ENCODE measurements around the gene BEND4.

The BEND4 gene

GRCh38 chr4:42144028-42144427, 8.4 kb downstream of the BEND4 start:
- Mint-ChIP-seq H3K9me3 (no peaks in the 10 kb centered on the region), H3K4me1 (no peaks in the 10 kb centered on the region), H3K4me3 (no peak overlapping the region), H3K36me3 (ENCODE audit: insufficient read depth) (no peaks in the 10 kb centered on the region), H3K27ac (ENCODE audit: low read depth) (no peak overlapping the region), H3K27me3 (peaks cover 31% of the 10 kb centered on the region)
- ATAC-seq (replicated peaks; ENCODE audit: extremely low read depth, poor library complexity, severe bottlenecking) (no peak), DNase-seq (ENCODE audit: low spot score in 2 of 2) (no peak)

GRCh38 chr4:42142591-42142990, 9.9 kb downstream of the BEND4 start:
- Mint-ChIP-seq H3K4me1 (no peaks in the 10 kb centered on the region), H3K9me3 (no peaks in the 10 kb centered on the region), H3K27me3 (peaks cover 30% of the 10 kb centered on the region), H3K4me3 (no peak overlapping the region), H3K27ac (ENCODE audit: low read depth) (no peak overlapping the region), H3K36me3 (ENCODE audit: insufficient read depth) (no peaks in the 10 kb centered on the region)
- DNase-seq (ENCODE audit: low spot score in 2 of 2) = no peak
- no peak for ATAC-seq (replicated peaks; ENCODE audit: extremely low read depth, poor library complexity, severe bottlenecking)

- H3K27ac Mint-ChIP-seq (ENCODE audit: low read depth) = no peak overlapping the region
- no peak for ATAC-seq (replicated peaks; ENCODE audit: extremely low read depth, poor library complexity, severe bottlenecking)
- peaks cover 39% of the 10 kb centered on the region for H3K27me3 Mint-ChIP-seq
- no peak overlapping the region for H3K4me3 Mint-ChIP-seq
- no peaks in the 10 kb centered on the region for H3K4me1 Mint-ChIP-seq
- no peaks in the 10 kb centered on the region for H3K9me3 Mint-ChIP-seq
- no peak for DNase-seq (ENCODE audit: low spot score in 2 of 2)
- no peaks in the 10 kb centered on the region for H3K36me3 Mint-ChIP-seq (ENCODE audit: insufficient read depth)
These were observed 16.1 kb downstream of the BEND4 start for GRCh38 chr4:42136371-42136770.

GRCh38 chr4:42133006-42133405, 19.4 kb downstream of the BEND4 start:
- Mint-ChIP-seq H3K27me3 (peaks cover 34% of the 10 kb centered on the region), H3K4me3 (no peak overlapping the region), H3K27ac (ENCODE audit: low read depth) (no peak overlapping the region), H3K4me1 (no peaks in the 10 kb centered on the region), H3K9me3 (no peaks in the 10 kb centered on the region), H3K36me3 (ENCODE audit: insufficient read depth) (no peaks in the 10 kb centered on the region)
- no peak for DNase-seq (ENCODE audit: low spot score in 2 of 2)
- ATAC-seq (replicated peaks; ENCODE audit: extremely low read depth, poor library complexity, severe bottlenecking) = no peak

GRCh38 chr4:42132099-42132498, 20.4 kb downstream of the BEND4 start:
- peaks cover 32% of the 10 kb centered on the region for H3K27me3 Mint-ChIP-seq
- no peaks in the 10 kb centered on the region for H3K4me1 Mint-ChIP-seq
- H3K27ac Mint-ChIP-seq (ENCODE audit: low read depth) = no peak overlapping the region
- no peak for ATAC-seq (replicated peaks; ENCODE audit: extremely low read depth, poor library complexity, severe bottlenecking)
- no peak for DNase-seq (ENCODE audit: low spot score in 2 of 2)
- no peaks in the 10 kb centered on the region for H3K9me3 Mint-ChIP-seq
- H3K36me3 Mint-ChIP-seq (ENCODE audit: insufficient read depth) = peaks cover 2% of the 10 kb centered on the region
- no peak overlapping the region for H3K4me3 Mint-ChIP-seq

GRCh38 chr4:42123071-42123644, 29.3 kb downstream of the BEND4 start:
- H3K9me3 Mint-ChIP-seq = no peaks in the 10 kb centered on the region
- H3K4me3 Mint-ChIP-seq = no peak overlapping the region
- no peak for DNase-seq (ENCODE audit: low spot score in 2 of 2)
- ATAC-seq (replicated peaks; ENCODE audit: extremely low read depth, poor library complexity, severe bottlenecking) = no peak
- H3K27ac Mint-ChIP-seq (ENCODE audit: low read depth) = no peak overlapping the region
- H3K36me3 Mint-ChIP-seq (ENCODE audit: insufficient read depth) = peaks cover 2% of the 10 kb centered on the region
- no peaks in the 10 kb centered on the region for H3K4me1 Mint-ChIP-seq
- H3K27me3 Mint-ChIP-seq = peaks cover 54% of the 10 kb centered on the region

- H3K9me3 Mint-ChIP-seq = no peaks in the 10 kb centered on the region
- H3K27me3 Mint-ChIP-seq = peaks cover 48% of the 10 kb centered on the region
- ATAC-seq (replicated peaks; ENCODE audit: extremely low read depth, poor library complexity, severe bottlenecking) (no peak), DNase-seq (ENCODE audit: low spot score in 2 of 2) (no peak)
- H3K36me3 Mint-ChIP-seq (ENCODE audit: insufficient read depth) = no peaks in the 10 kb centered on the region
- H3K27ac Mint-ChIP-seq (ENCODE audit: low read depth) = no peak overlapping the region
- no peak overlapping the region for H3K4me3 Mint-ChIP-seq
- H3K4me1 Mint-ChIP-seq = no peaks in the 10 kb centered on the region
These were observed 30.2 kb downstream of the BEND4 start for GRCh38 chr4:42122237-42122636.

GRCh38 chr4:42119886-42120285, 32.6 kb downstream of the BEND4 start:
- H3K27ac Mint-ChIP-seq (ENCODE audit: low read depth) = no peak overlapping the region
- H3K36me3 Mint-ChIP-seq (ENCODE audit: insufficient read depth) = no peaks in the 10 kb centered on the region
- no peak overlapping the region for H3K4me3 Mint-ChIP-seq
- H3K4me1 Mint-ChIP-seq = no peaks in the 10 kb centered on the region
- no peak for DNase-seq (ENCODE audit: low spot score in 2 of 2)
- ATAC-seq (replicated peaks; ENCODE audit: extremely low read depth, poor library complexity, severe bottlenecking) = no peak
- H3K27me3 Mint-ChIP-seq = peaks cover 61% of the 10 kb centered on the region
- H3K9me3 Mint-ChIP-seq = no peaks in the 10 kb centered on the region

- no peak overlapping the region for H3K27ac Mint-ChIP-seq (ENCODE audit: low read depth)
- DNase-seq (ENCODE audit: low spot score in 2 of 2) (no peak), ATAC-seq (replicated peaks; ENCODE audit: extremely low read depth, poor library complexity, severe bottlenecking) (no peak)
- H3K36me3 Mint-ChIP-seq (ENCODE audit: insufficient read depth) = no peaks in the 10 kb centered on the region
- peaks cover 56% of the 10 kb centered on the region for H3K27me3 Mint-ChIP-seq
- no peaks in the 10 kb centered on the region for H3K9me3 Mint-ChIP-seq
- H3K4me3 Mint-ChIP-seq = no peak overlapping the region
- no peaks in the 10 kb centered on the region for H3K4me1 Mint-ChIP-seq
These were observed 39.6 kb downstream of the BEND4 start for GRCh38 chr4:42112846-42113245.

- Mint-ChIP-seq H3K27ac (ENCODE audit: low read depth) (no peak overlapping the region), H3K36me3 (ENCODE audit: insufficient read depth) (no peaks in the 10 kb centered on the region), H3K9me3 (peaks cover 6% of the 10 kb centered on the region), H3K27me3 (peaks cover 24% of the 10 kb centered on the region), H3K4me3 (no peak overlapping the region), H3K4me1 (no peaks in the 10 kb centered on the region)
- ATAC-seq (replicated peaks; ENCODE audit: extremely low read depth, poor library complexity, severe bottlenecking) (no peak), DNase-seq (ENCODE audit: low spot score in 2 of 2) (no peak)
These were observed 47.9 kb downstream of the BEND4 start for GRCh38 chr4:42104521-42104920.

GRCh38 chr4:42101446-42101975, 50.9 kb downstream of the BEND4 start:
- DNase-seq (ENCODE audit: low spot score in 2 of 2) (no peak), ATAC-seq (replicated peaks; ENCODE audit: extremely low read depth, poor library complexity, severe bottlenecking) (no peak)
- Mint-ChIP-seq H3K9me3 (peaks cover 6% of the 10 kb centered on the region), H3K27ac (ENCODE audit: low read depth) (no peak overlapping the region), H3K4me3 (no peak overlapping the region), H3K4me1 (no peaks in the 10 kb centered on the region), H3K36me3 (ENCODE audit: insufficient read depth) (no peaks in the 10 kb centered on the region), H3K27me3 (peaks cover 13% of the 10 kb centered on the region)

GRCh38 chr4:42088386-42088785, 64.1 kb downstream of the BEND4 start:
- Mint-ChIP-seq H3K27ac (ENCODE audit: low read depth) (no peak overlapping the region), H3K36me3 (ENCODE audit: insufficient read depth) (peaks cover 11% of the 10 kb centered on the region), H3K4me1 (no peaks in the 10 kb centered on the region), H3K9me3 (no peaks in the 10 kb centered on the region), H3K4me3 (no peak overlapping the region), H3K27me3 (no peaks in the 10 kb centered on the region)
- ATAC-seq (replicated peaks; ENCODE audit: extremely low read depth, poor library complexity, severe bottlenecking) (no peak), DNase-seq (ENCODE audit: low spot score in 2 of 2) (no peak)

- Mint-ChIP-seq H3K9me3 (no peaks in the 10 kb centered on the region), H3K36me3 (ENCODE audit: insufficient read depth) (peaks cover 14% of the 10 kb centered on the region), H3K4me1 (no peaks in the 10 kb centered on the region), H3K27me3 (no peaks in the 10 kb centered on the region), H3K27ac (ENCODE audit: low read depth) (no peak overlapping the region), H3K4me3 (no peak overlapping the region)
- ATAC-seq (replicated peaks; ENCODE audit: extremely low read depth, poor library complexity, severe bottlenecking) (no peak), DNase-seq (ENCODE audit: low spot score in 2 of 2) (no peak)
These were observed 68.6 kb downstream of the BEND4 start for GRCh38 chr4:42083816-42084215.
